T-helper 17 cell (primary cell): Measurements from ENCODE around the gene IQGAP3. TPM values are rescaled to one million over a fixed set of nuclear protein-coding genes. Genes with fewer than 3 reads are reported as not detected.

Source experiments
- ATAC-seq: fragments of 150-1000 bp; cut with Tn5 transposase; 2 replicates; pipeline ENCODE4 v1.10.0; 2021; ENCODE audit warnings: mild to moderate bottlenecking, moderate library complexity
- DNase-seq, 3 donors: peaks; one replicate each; pipeline versions ENCODE4 v3.0.0 to v3.0.0-alpha.2; 2020 to 2021
- H3K9me3 ChIP-seq: one replicate; pipeline ENCODE4 v1.7.0; 2013; ENCODE audit warnings: low read length, mild to moderate bottlenecking; ENCODE audit not compliant: control insufficient read depth, poor library complexity, severe bottlenecking
- H3K27ac Mint-ChIP-seq: one replicate; pipeline ENCODE4 v1.8.0; 2022; ENCODE audit warnings: mild to moderate bottlenecking, moderate library complexity, mixed read lengths
- H3K27me3 Mint-ChIP-seq: one replicate; pipeline ENCODE4 v1.8.0; 2022; ENCODE audit warnings: mixed read lengths
- H3K36me3 Mint-ChIP-seq: one replicate; pipeline ENCODE4 v1.8.0; 2022; ENCODE audit warnings: low read depth, mixed read lengths
- H3K4me1 Mint-ChIP-seq: one replicate; pipeline ENCODE4 v1.8.0; 2022; ENCODE audit warnings: mild to moderate bottlenecking, mixed read lengths
- H3K4me3 Mint-ChIP-seq: one replicate; pipeline ENCODE4 v1.8.0; 2022; ENCODE audit warnings: mild to moderate bottlenecking, moderate library complexity, mixed read lengths
- total RNA-seq, 4 donors: library from RNA in 2 of 4; stranded (reverse) in 2 of 4; gene quantifications; one replicate each; pipeline ENCODE4 v1.2.3 and lab custom pipeline; 2022 to 2026

The IQGAP3 gene
- total RNA-seq, 2 donors from 2014 or later, result not detected

DNA sequence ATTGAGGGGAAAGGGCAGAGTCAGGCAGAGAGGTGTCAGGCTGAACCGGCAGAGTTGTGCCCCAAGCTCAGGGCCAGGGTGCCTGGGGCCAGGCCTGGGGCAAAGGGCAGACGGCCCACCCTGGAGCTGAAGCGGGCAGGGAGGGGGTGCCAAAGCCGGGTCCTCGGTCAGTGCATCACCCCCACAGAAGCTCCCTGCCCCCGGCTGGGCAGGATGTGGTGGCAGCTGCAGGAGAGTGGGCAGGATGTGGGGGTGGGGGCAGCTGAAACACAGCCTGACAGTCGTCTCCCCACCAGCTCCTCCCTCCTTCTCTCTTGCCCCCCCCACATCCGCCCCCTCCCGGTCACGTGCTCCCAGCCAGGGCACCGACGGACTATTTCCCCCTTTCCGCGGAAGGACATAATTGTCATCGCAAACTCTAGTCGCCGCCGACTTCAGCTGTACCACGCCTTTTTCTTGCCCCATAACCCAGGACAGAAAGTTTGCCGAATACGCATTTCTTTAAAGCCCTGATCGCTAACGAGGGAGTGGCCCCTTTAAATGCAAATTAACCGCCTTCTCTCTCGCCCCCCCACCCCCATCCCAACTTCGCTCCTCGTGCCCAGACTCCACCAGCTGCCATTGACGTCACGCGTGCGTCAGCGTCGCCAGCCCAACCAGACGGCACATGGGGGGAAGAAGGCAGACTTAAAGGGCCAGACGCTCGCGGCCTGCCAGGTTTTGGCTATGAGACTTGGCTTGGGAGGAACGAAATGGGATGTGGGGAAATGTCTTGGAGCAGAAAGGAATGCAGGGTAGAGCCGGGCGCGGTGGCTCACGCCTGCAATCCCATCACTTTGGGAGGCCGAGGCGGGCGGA is 67.3 kb downstream of the IQGAP3 start:
- peaks cover 2% of the 10 kb centered on the region for H3K36me3 Mint-ChIP-seq
- DNase-seq (peak; percentile 92 to 94 (median 92)), ATAC-seq (peak; percentile 58)
- H3K4me3 Mint-ChIP-seq, result peak overlapping the region; percentile 80
- H3K9me3 ChIP-seq, result no peaks in the 10 kb centered on the region
- H3K4me1 Mint-ChIP-seq, result peaks cover 37% of the 10 kb centered on the region
- H3K27ac Mint-ChIP-seq, result peak overlapping the region; percentile 99
- H3K27me3 Mint-ChIP-seq, result no peaks in the 10 kb centered on the region

DNA sequence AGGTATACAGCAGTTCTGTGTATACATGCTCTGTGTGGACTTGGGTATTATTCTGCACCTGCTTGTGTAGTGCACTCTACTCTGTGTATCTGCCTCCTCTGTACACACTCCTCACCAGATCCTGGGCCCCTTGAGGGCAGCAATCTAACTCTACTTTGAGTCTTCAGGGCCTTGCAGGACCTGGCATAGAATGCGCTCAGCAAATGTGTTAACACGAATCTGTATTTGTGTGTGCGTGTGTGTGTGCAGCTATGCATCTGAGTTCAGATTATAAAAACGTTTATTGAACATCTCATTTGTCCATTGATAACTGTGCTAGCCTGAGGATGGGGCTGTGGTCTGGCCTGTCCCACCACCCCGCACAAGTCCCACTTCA is 67.9 kb downstream of the IQGAP3 start:
- Mint-ChIP-seq H3K36me3 (peaks cover 2% of the 10 kb centered on the region), H3K27ac (peak overlapping the region; percentile 99), H3K27me3 (no peaks in the 10 kb centered on the region), H3K4me3 (peak overlapping the region; percentile 80), H3K4me1 (peaks cover 35% of the 10 kb centered on the region)
- ATAC-seq (no peak), DNase-seq (no peak)
- no peaks in the 10 kb centered on the region for H3K9me3 ChIP-seq

DNA sequence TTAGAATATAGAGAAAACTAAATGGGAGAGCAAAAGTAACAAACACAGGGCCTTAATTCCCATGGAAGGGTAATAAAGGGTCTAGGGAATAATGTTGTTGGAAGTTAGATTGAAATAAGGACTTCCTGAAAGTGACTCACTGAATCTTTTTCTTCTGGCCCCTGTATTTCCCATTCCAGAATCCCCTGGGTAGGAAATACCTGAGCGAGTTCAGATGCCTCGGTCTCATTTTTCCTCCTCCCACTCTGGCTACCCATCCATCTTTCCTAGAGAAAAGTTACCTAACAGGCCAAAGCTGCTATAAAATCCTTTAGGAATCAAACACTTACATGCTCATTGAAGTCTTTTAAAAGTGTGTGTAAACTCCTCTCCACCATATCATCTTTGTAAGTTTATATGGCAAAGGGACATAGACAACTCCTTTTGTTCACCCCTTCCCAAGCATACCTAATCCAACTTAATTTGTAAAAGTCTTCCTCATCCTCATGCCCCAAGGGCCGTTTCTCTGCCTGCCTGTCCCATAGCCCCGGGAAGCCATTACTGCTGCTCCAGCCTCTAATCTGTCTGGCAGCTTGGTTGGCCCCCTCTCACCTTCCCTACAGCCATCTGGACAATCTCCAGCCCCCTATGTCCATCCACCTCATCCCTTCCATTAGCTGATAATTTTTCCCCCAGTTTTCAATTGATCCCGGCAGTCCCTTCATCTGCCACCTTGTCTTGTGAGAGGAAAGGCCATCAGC is 68.5 kb downstream of the IQGAP3 start:
- H3K4me1 Mint-ChIP-seq, result peaks cover 38% of the 10 kb centered on the region
- peak overlapping the region; percentile 99 for H3K27ac Mint-ChIP-seq
- DNase-seq, result no peak

DNA sequence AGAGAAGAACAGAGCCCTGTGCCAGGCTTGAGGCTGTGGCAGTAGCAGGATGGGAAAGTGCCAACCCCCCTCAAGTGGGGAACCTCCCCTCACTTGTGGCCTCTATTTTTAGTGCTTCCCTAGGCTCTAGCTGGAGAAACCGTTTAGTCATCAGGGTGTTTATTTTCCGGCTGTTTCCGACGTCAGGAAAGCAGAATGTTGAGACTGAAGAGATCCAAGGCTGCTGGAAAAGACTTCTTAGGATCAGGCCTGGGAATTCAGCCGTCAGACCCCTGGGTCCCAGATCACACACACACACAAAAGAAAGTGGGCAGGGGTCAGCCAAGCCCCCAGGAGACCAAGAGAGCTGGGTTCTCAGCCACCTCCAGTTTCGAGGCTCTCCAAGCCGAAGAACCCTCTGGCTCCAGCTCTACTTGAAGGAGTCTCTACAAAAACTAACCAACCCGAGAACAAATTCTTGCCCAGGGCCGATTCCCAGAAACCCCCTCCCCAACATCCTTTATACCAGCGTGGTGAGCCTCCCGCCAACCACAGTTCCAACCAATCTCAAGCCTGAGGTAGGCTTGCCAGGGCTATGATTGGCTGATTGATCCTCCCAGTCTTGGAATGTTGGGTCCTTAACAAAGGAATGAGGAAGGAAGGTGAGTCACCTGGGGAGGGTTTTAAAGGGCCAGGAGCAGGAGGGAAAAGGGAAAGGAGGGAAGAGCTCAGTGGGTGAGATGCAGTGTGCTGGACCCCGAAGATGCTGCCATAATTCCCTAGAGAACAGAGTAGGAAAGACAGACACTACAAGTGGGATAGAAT is 69.3 kb downstream of the IQGAP3 start:
- Mint-ChIP-seq H3K4me3 (peak overlapping the region; percentile 92), H3K27me3 (no peaks in the 10 kb centered on the region), H3K36me3 (peaks cover 2% of the 10 kb centered on the region), H3K27ac (peak overlapping the region; percentile 99), H3K4me1 (peaks cover 43% of the 10 kb centered on the region)
- H3K9me3 ChIP-seq, result no peaks in the 10 kb centered on the region
- ATAC-seq (no peak), DNase-seq (no peak)

More for the DNA sequence above, 68.5 kb downstream of the IQGAP3 start:
- no peaks in the 10 kb centered on the region for H3K27me3 Mint-ChIP-seq
- H3K4me3 Mint-ChIP-seq, result peak overlapping the region; percentile 80
- peaks cover 2% of the 10 kb centered on the region for H3K36me3 Mint-ChIP-seq
- no peak for ATAC-seq
- no peaks in the 10 kb centered on the region for H3K9me3 ChIP-seq

DNA sequence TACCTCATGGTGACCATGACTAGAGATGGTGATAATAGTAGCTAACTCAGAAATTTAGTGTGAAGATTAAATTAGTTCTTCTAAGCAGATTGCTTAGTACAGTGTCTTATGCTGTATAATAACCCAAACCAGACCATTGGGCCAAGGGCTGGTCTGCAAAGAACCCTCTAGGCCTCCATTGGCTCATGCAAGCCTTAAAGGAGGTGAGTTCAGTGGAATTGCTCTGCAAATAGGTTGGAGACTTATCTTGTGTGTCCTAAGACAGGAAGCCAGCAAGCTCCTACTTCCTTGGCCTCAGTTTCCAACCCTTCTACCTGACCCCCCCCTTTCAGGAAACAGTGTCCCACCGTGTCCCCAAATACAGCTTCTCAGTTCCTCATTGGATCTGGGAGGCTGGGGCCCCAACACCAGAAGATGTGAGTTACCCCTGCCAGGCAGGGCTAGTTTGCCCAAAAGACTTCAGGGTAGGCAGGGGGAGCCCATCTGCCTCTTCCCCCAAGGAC is 69.9 kb downstream of the IQGAP3 start:
- H3K9me3 ChIP-seq, result no peaks in the 10 kb centered on the region
- no peak for DNase-seq
- H3K36me3 Mint-ChIP-seq, result peaks cover 2% of the 10 kb centered on the region
- peak overlapping the region; percentile 99 for H3K27ac Mint-ChIP-seq
- peak overlapping the region; percentile 92 for H3K4me3 Mint-ChIP-seq
- H3K27me3 Mint-ChIP-seq, result no peaks in the 10 kb centered on the region
- no peak for ATAC-seq
- H3K4me1 Mint-ChIP-seq, result peaks cover 48% of the 10 kb centered on the region

DNA sequence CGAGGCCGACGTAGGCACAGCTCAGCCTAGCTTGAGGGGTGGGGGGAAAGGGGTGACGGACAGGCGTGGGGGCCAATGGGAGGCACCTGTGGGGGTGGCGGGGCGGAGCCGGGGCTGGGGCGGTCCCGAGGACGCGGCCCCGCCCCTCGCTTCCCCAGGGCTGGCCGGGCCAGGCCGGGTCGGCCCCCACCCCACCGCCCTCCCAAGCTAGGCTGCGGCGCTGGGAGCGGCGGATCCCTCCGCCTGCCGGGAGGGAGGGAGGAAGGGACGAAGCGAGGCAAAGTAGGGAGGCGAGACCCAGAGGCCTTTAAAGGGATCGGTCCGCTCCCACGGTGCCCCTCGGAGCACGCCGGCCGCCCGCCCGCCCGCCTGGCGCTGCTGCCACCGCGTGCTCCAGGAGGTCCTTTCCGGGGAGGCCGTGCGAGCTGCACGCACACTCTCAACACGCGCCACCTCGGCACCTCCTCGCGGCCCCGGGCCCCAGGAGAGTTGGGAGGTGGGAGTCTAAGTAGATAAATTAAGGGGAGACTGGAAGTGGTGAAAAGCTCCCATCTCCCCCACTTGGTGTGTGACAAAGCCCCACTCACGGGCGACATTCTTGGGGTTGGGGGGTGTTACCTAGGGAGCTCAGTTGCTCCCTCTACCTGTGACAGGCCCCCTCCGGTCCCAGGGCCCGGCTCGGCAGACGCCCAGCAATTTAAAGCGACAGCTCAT is 71.4 kb downstream of the IQGAP3 start:
- peak; percentile 73 for ATAC-seq
- Mint-ChIP-seq H3K4me1 (peaks cover 62% of the 10 kb centered on the region), H3K36me3 (peaks cover 2% of the 10 kb centered on the region), H3K27me3 (no peaks in the 10 kb centered on the region), H3K4me3 (peak overlapping the region; percentile 92), H3K27ac (peak overlapping the region; percentile 99)
- DNase-seq, result peak; percentile 90 to 95 (median 93)
- H3K9me3 ChIP-seq, result no peaks in the 10 kb centered on the region

DNA sequence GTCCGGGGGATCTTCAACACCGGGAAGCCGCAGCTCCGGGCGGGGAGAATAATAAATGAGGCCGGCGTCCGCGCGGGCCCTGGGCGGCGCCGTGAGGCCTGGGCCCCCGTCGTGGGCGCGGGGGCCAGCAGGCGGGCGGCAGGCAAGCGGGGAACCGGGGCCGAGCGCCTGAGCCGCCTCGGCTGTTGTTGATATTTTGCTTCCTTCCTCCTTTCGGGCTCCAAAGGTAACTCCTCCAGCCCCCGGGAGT is 71.9 kb downstream of the IQGAP3 start, which contains the start of gene MEF2D:
TSS of gene MEF2D (minus strand) at position 233 of the 250 bp plus-strand sequence. CDS start 17,483 bp downstream, outside the sequence.
- H3K27ac Mint-ChIP-seq, result peak within 1 kb of the TSS; percentile 99
- peaks cover 5% of the 10 kb centered on the region for H3K36me3 Mint-ChIP-seq
- DNase-seq (no peak), ATAC-seq (no peak)
- H3K4me3 Mint-ChIP-seq, result peak within 1 kb of the TSS; percentile 92
- peaks cover 63% of the 10 kb centered on the region for H3K4me1 Mint-ChIP-seq
- no peaks in the 10 kb centered on the region for H3K27me3 Mint-ChIP-seq
- H3K9me3 ChIP-seq, result no peaks in the 10 kb centered on the region

DNA sequence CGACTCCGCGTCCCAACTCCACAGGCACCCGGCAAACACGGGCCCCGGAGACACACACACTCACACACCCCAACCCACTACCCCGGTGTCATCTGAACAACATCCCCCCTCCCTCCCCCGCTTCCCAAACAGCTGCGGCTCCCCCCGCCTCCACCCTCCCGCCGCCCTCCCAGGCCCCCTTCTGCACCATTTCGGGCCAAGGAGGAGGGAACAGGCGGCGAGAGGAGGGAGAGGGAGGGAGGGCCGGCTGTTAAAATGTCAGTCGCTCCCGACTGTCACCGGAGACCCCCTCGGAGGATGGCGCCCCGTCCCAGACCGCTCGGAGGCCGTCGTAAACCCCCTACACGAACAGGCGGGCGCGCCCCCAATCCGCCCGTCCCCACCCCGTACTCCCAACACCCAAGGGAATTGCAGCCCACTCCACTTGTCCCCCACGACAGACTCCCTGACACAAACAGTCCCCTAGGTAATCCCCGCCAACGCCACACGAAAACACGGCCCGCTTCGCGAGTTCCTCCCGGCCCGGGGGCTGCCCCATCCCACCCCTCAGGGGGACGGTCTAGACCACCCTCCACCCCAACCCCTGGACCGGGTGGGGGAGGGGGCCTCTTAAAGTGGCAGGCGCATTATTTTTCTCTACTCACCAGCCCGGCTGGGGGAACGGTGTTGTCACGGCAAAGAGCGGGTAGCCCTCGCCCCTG is 72.4 kb downstream of the IQGAP3 start:
- ATAC-seq, result no peak
- peaks cover 7% of the 10 kb centered on the region for H3K36me3 Mint-ChIP-seq
- DNase-seq, result peak; percentile 32 to 44 (median 35)
- no peaks in the 10 kb centered on the region for H3K27me3 Mint-ChIP-seq
- H3K4me3 Mint-ChIP-seq, result peak overlapping the region; percentile 92
- no peaks in the 10 kb centered on the region for H3K9me3 ChIP-seq
- H3K4me1 Mint-ChIP-seq, result peaks cover 62% of the 10 kb centered on the region
- peak overlapping the region; percentile 99 for H3K27ac Mint-ChIP-seq

DNA sequence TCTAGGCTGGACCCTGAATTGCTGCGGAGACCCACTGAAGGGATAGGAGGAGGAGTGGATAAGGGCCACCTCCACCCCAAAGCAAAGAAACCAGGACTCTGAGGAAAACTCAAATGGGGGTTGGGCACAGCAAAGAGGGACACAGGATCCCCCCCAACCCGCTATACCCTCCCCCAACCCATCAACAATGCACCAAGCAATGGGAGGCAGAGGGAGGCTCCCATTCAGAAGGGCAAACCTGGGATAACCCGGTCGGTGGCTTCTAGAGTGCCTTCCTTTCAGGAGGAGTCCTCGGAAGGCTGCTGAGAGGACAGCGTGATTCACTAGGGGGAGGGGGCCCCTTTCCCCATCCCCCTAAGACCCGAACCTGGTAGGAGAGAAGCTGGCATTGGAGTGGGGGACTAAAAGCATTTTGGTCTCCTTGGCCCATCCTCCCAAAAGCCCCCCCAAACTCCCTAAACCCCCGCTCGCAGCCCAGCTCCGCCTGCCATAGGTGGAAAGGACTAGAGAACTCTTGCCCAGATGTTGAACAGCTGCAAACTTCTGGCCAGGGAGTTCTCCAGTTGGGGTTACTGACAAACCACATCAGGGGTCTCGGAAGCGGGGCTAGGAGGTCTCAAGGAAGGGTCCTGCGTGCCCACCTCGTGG is 73.0 kb downstream of the IQGAP3 start:
- DNase-seq, result no peak
- no peaks in the 10 kb centered on the region for H3K9me3 ChIP-seq
- no peaks in the 10 kb centered on the region for H3K27me3 Mint-ChIP-seq
- peak overlapping the region; percentile 99 for H3K27ac Mint-ChIP-seq
- peaks cover 64% of the 10 kb centered on the region for H3K4me1 Mint-ChIP-seq
- peak overlapping the region; percentile 92 for H3K4me3 Mint-ChIP-seq
- no peak for ATAC-seq
- peaks cover 7% of the 10 kb centered on the region for H3K36me3 Mint-ChIP-seq

DNA sequence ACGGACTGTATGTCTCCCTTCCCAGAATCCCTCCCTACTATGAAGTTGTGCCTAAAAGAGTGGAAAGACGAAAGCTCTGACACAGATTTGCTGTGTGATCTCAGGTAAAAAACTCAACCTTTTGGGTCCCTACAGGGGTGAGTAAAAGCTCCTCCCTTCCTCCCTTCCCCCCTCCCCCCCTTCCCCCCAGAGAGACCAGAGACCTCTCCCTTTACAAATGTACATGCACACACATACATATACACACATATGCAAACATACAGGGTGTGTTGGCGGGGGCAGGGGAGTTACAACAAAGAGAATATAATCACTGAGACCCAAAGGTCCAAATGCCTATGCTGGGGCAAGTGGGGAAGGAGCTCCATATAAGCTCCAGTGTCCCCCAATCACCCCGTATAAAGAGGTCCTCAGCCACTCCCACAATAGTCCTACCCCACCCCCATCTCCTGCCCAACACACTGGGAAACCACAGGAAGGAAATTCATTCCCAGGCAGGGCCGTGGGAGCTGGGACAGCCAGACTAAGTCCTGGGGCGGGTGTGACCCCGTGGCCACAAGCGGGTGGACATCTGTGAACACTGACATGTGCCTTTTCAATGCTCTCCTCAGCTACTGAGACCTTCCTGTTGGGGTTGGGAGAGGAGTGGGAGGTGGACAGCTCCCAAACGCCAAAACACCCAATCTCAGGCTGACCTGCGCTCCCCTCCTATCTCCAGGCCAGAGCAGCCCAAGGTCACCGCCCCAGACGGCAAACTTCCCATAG is 73.8 kb downstream of the IQGAP3 start:
- peak overlapping the region; percentile 99 for H3K27ac Mint-ChIP-seq
- no peaks in the 10 kb centered on the region for H3K27me3 Mint-ChIP-seq
- peaks cover 6% of the 10 kb centered on the region for H3K36me3 Mint-ChIP-seq
- peaks cover 65% of the 10 kb centered on the region for H3K4me1 Mint-ChIP-seq
- peak overlapping the region; percentile 92 for H3K4me3 Mint-ChIP-seq
- DNase-seq, result no peak
- H3K9me3 ChIP-seq, result no peaks in the 10 kb centered on the region
- no peak for ATAC-seq

DNA sequence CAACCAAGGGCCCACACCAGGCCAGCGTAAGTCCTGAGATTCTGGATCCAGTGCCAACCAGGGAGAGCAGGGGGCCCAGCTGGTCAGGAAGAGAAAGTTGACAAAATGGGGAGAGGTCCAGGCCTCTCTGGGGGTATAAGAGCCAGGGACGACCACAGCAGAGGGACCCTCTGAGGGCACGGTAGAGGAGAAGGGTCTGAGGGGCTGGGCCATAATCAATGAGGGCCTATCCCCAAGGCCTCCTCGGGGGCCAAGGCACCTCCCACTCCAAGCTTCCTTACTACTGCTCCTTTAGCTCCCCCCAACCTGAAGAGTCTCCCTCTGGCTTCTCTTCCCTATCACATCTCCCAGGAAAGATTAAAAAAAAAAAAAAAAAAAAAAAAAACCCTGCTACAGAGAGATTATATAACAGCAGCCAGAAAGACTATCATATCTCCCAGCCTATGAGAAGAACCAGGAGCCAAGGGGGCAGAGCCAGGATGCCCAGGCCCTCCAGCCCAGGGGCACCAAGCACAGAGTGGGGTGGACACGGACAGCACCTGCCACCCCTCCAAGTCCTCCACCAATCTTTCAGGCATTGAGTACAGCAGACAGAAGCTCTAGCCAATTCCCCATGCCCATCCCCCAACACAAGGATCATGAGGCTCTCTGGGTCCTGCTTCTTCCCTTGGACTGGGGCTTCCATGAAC is 74.5 kb downstream of the IQGAP3 start:
- peaks cover 64% of the 10 kb centered on the region for H3K4me1 Mint-ChIP-seq
- H3K9me3 ChIP-seq, result no peaks in the 10 kb centered on the region
- peak overlapping the region; percentile 68 for H3K27ac Mint-ChIP-seq
- DNase-seq (no peak), ATAC-seq (no peak)
- no peaks in the 10 kb centered on the region for H3K27me3 Mint-ChIP-seq
- H3K36me3 Mint-ChIP-seq, result peaks cover 6% of the 10 kb centered on the region
- peak overlapping the region; percentile 92 for H3K4me3 Mint-ChIP-seq
